Activated T-cell treated with anti-CD3 and anti-CD28 coated beads, Interleukin-2, amount 50 U/mL, for 4 hours (primary cell): ENCODE data around the gene AGFG1. TPM values are rescaled to one million over a fixed set of nuclear protein-coding genes. Genes with fewer than 3 reads are reported as not detected.
A peak's percentile ranks its signal among the peaks of the same experiment; 100 is the strongest.

Experiments used
- ATAC-seq, 2 donors: fragments of 200-7000 bp; cut with Tn5 transposase; one replicate each; pipeline ENCODE4 v1.10.0; 2021
- DNase-seq: peaks from one replicate; pipeline ENCODE4 v3.0.0-alpha.2; 2020
- H3K27me3 Mint-ChIP-seq: one replicate; pipeline ENCODE4 v1.8.0; 2021; ENCODE audit warnings: low read depth, mixed read lengths
- H3K36me3 Mint-ChIP-seq: one replicate; pipeline ENCODE4 v1.8.0; 2022; ENCODE audit warnings: mixed read lengths; ENCODE audit not compliant: insufficient read depth
- H3K4me1 Mint-ChIP-seq: one replicate; pipeline ENCODE4 v1.8.0; 2021; ENCODE audit warnings: low read depth, mixed read lengths
- H3K4me3 Mint-ChIP-seq: one replicate; pipeline ENCODE4 v1.8.0; 2021; ENCODE audit warnings: mild to moderate bottlenecking, moderate library complexity, mixed read lengths
- H3K9me3 Mint-ChIP-seq: one replicate; pipeline ENCODE4 v1.8.0; 2021; ENCODE audit warnings: mixed read lengths
- total RNA-seq, 3 donors: library from RNA; stranded (reverse); gene quantifications; one replicate each; pipeline ENCODE4 v1.2.1, GENCODE V29; 2021

AGFG1 gene
- total RNA-seq, 3 donors from 2014 or later = 200 to 228 (median 213) TPM

DNA sequence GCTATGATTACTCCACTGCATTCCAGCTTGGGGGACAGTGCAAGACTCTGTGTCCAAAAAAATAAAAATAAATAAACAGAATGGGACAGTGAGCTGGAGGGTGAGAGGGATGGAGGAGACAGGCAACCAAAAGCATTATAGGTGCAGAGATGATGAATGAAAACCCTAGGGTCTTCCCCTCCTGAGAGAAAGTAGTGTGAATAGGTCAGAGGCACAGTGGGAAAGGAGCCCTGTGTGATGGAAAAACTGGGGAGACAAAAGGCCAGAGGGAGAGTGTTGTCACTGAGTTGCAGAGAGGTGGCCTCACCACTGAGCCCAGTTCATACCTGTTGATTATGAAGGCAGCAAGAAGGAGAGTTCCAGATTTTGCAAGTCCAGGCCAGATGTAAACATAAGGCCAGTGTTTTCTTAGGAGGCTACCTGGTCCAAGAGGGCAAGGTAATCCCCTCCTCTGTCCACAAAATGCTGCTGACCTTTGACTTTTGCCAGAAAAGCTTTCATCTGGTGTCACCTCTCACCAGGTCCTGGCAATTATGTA lies 17.6 kb upstream of the AGFG1 start:
- no peaks in the 10 kb centered on the region for H3K36me3 Mint-ChIP-seq
- H3K9me3 Mint-ChIP-seq = no peaks in the 10 kb centered on the region
- no peaks in the 10 kb centered on the region for H3K27me3 Mint-ChIP-seq
- H3K4me1 Mint-ChIP-seq = peaks cover 25% of the 10 kb centered on the region
- no peak overlapping the region for H3K4me3 Mint-ChIP-seq
- DNase-seq (no peak), ATAC-seq (no peak)

DNA sequence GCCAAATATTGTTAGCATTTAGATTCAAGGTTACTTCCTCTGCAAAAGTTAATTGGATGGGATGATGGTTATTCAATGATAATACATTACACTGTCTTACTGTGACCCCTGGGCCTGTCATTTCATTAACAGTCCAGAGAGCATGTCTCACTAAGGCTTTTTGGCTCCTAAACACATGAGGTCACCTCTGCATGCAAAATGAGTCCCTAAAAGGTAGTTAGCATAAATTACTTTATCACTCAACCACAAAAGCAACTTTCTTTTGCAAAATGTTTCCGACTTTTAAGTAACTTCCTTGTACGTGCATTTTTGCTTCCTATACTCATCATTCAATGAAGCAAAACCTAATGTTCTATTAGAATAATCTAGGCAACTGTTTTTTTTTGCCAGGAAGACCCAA lies 16.8 kb upstream of the AGFG1 start:
- Mint-ChIP-seq H3K27me3 (no peaks in the 10 kb centered on the region), H3K36me3 (no peaks in the 10 kb centered on the region), H3K4me3 (no peak overlapping the region), H3K4me1 (peaks cover 31% of the 10 kb centered on the region), H3K9me3 (no peaks in the 10 kb centered on the region)
- no peak for ATAC-seq
- no peak for DNase-seq

DNA sequence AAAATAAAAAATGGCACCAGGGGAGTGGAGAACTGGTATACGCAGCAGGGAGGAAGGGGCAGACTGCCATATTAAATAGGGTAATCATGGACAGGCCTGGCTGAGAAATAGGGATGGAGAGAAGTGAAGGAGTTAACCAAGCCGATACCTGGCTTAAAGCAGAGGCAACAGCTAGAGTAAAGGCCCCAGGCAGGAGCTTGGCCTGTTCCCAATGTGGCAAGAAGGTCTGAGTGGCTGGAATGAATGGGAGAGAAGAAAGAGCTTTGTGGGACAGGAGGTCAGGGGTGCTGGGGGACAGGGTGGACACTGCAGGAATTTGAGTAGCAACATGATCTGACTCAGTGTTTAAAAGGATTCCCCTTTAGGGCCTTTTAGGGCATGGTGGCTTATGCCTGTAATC lies 15.9 kb upstream of the AGFG1 start:
- Mint-ChIP-seq H3K36me3 (no peaks in the 10 kb centered on the region), H3K4me3 (no peak overlapping the region), H3K4me1 (peaks cover 39% of the 10 kb centered on the region), H3K9me3 (no peaks in the 10 kb centered on the region), H3K27me3 (no peaks in the 10 kb centered on the region)
- ATAC-seq (no peak), DNase-seq (no peak)

DNA sequence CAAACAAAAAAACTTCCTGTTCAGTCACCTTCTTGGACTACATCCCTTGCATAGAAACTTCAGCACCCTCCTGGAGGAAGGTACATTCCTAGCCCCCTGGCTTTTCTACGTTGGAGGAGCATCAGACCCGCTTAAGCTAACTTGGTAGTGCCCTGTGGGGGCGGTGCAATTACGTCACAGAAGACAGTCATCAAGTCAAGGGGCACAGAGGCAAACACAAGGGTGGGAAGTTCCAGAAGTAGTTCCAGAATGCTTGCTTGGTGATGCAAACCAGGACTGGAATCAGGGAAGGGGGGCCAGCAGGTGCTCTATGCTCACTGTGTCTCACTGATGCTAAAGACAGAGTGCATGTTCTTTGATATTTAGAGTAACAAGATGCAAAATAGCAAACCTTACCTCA lies 15.2 kb upstream of the AGFG1 start:
- ATAC-seq = peak in 1 of 2 donors; percentile 21
- Mint-ChIP-seq H3K27me3 (no peaks in the 10 kb centered on the region), H3K4me3 (no peak overlapping the region), H3K36me3 (no peaks in the 10 kb centered on the region), H3K9me3 (no peaks in the 10 kb centered on the region), H3K4me1 (peaks cover 42% of the 10 kb centered on the region)
- DNase-seq = no peak

DNA sequence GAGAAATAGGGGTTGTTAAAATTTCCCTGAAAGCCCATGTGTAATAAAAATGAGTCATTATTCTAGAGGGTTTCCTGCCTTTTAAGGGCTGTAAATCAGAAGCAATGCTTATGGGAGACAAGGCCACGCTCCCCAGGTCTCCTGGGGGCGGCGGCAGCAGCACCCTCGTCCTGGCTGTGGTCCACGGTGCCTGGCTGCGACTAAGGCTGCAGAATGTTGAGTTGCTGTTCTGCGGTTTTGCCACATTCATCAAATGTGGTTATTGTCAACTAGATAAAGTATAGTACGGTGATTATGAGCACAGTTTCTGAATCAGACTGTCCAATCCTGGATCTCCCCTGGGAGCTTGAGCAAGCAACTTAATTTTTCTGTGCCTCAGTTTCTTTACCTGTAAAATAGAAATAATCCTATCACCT lies 11.9 kb upstream of the AGFG1 start:
- DNase-seq (peak; percentile 71), ATAC-seq (peak; percentile 57 to 61)
- peaks cover 71% of the 10 kb centered on the region for H3K4me1 Mint-ChIP-seq
- no peaks in the 10 kb centered on the region for H3K27me3 Mint-ChIP-seq
- no peaks in the 10 kb centered on the region for H3K36me3 Mint-ChIP-seq
- H3K4me3 Mint-ChIP-seq = peak overlapping the region; percentile 59
- no peaks in the 10 kb centered on the region for H3K9me3 Mint-ChIP-seq

DNA sequence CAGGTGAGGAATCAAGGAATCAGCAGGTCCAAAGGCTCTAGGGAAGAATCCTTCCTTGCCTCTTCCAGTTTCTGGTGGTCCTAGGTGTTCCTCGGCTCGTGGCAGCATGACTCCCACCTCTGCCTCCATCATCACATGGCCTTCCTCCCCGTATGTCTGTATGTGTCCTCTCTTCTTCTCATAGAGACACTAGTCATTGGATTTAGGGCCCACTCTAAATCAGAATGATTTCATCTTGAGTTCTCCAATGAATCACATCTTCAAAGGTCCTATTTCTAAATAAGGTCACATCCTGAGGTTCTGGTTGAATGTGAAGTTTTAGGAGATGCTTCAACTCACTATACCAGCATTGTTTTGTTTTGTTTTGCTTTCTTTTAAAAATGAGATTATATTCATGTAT lies 11.1 kb upstream of the AGFG1 start:
- Mint-ChIP-seq H3K27me3 (no peaks in the 10 kb centered on the region), H3K4me1 (peaks cover 76% of the 10 kb centered on the region), H3K9me3 (no peaks in the 10 kb centered on the region), H3K36me3 (no peaks in the 10 kb centered on the region), H3K4me3 (peak overlapping the region; percentile 59)
- ATAC-seq (peak; percentile 33 to 36), DNase-seq (no peak)

DNA sequence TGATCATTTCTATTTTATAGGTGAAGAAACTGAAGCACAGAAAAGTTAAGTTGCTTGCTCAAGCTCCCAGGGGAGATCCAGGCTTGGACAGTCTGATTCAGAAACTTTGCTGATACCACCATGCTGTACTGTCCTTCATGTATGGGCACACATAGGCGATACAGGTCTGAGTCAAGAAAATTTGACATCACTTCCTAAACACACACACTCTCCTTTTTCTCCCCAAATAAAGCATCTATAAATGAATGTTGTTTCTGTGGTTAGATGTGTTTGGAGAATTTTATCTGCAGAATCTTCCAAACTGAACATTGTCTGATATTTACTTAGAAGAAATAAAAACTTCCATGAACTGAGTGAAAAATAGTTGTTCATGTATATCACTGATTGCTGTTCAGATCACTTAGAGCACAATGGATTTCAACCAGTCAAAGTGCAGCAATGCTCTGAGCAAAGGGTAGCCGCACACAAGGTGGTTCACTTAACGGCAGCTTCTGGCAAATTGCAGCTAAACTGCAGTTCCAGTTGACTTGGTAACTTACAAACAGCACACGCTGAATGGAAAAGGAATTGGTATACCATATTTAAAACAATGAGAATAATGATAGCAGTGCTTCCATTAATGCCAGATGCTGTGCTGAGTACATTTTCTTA lies 10.0 kb upstream of the AGFG1 start:
- ATAC-seq (no peak), DNase-seq (no peak)
- no peaks in the 10 kb centered on the region for H3K9me3 Mint-ChIP-seq
- peaks cover 80% of the 10 kb centered on the region for H3K4me1 Mint-ChIP-seq
- H3K4me3 Mint-ChIP-seq = peak overlapping the region; percentile 49
- H3K36me3 Mint-ChIP-seq = no peaks in the 10 kb centered on the region
- no peaks in the 10 kb centered on the region for H3K27me3 Mint-ChIP-seq

DNA sequence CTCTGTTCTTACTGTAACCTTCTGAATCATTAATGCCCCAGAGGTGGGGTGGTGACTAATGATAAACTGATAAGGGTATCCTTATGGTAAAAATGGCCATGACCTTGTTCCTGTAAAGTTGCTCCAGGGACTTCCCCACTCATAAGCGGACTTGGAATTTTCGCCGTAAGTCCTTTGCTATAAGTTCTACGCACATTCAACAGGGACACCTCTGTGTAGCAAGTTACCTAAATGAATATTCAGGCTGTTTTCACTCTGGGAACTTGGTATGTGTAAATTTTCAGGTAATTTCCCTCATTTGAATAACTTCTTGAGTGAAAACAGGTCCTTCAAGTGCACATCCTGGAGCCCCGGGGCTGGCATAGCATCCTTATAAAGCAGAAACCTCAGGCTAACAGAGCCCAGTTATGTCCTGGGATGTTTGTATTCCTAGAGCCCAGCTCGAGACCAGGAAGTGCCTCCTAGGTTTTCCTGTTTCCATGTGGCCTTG lies 9.4 kb upstream of the AGFG1 start:
- no peaks in the 10 kb centered on the region for H3K9me3 Mint-ChIP-seq
- ATAC-seq (peak; percentile 46 to 52), DNase-seq (no peak)
- H3K27me3 Mint-ChIP-seq = no peaks in the 10 kb centered on the region
- peak overlapping the region; percentile 24 for H3K4me3 Mint-ChIP-seq
- H3K4me1 Mint-ChIP-seq = peaks cover 84% of the 10 kb centered on the region
- H3K36me3 Mint-ChIP-seq = no peaks in the 10 kb centered on the region

DNA sequence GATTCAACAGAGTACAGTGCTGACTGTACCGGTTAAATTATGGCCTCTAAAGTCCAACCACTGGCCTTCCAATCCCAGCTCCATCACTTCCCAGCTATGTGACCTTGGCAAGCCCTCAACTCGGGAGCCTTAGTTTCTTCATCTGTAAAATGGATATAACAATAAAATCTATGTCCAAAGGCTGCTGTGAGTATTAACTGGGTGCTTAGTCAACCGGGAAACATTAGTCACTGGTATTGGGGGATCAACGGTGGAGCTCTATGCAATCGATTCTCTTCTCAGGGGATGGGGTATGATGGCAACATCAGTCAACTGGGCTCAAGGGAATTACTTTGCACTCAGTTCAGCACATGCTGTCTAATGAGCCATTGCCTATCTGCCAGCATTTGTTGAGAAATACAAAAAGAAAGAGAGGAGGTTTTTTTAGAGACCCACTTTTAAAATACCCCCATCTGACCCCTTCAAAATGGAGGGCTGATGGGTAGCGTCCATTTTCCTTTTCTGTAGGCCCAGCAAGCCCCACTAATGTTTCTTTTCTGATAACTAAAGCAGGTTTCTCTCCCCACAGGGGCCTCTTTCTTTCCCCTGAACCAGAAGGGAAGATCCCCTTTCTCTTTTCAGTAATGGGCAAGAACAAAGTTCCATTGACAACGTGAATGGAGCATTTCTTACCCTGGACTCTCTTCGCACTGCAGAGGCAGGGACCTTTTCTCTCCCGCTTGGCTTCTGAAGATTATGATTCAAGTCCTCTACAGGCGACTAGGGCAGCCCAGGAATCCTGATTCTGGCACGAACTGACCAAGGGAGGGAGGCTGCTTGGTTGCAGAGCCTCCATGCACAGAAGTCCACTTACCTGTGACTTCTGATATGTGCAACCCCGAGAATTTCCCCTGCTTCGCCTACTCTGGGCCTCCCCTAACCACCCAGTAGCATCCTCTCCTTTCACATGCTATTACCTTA lies 8.7 kb upstream of the AGFG1 start:
- DNase-seq (no peak), ATAC-seq (peak; percentile 13 to 22)
- Mint-ChIP-seq H3K9me3 (no peaks in the 10 kb centered on the region), H3K4me3 (peak overlapping the region; percentile 63), H3K36me3 (no peaks in the 10 kb centered on the region), H3K4me1 (peaks cover 86% of the 10 kb centered on the region), H3K27me3 (no peaks in the 10 kb centered on the region)

DNA sequence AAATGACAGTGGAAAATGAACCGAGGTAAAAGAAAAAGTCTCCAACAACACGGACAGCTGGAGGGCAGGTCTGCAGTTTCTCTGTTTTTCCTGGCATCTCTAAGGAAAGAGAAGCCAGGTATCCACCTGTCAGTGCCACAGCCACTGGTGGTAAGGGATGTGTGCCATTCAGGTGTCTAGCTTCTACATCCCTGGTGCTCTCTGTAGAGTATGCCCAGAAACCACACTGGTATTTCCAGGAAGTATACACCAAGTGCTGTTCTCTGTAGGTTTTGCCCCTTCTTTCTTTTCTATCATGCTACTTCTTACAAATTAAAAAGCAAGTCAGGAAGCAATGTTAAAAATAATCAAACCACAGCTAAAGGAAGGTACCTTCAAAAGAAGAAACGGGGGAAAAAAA lies 7.6 kb upstream of the AGFG1 start:
- DNase-seq (no peak), ATAC-seq (peak; percentile 4 to 6)
- H3K36me3 Mint-ChIP-seq = no peaks in the 10 kb centered on the region
- no peaks in the 10 kb centered on the region for H3K9me3 Mint-ChIP-seq
- H3K4me3 Mint-ChIP-seq = peak overlapping the region; percentile 63
- no peaks in the 10 kb centered on the region for H3K27me3 Mint-ChIP-seq
- peaks cover 76% of the 10 kb centered on the region for H3K4me1 Mint-ChIP-seq

DNA sequence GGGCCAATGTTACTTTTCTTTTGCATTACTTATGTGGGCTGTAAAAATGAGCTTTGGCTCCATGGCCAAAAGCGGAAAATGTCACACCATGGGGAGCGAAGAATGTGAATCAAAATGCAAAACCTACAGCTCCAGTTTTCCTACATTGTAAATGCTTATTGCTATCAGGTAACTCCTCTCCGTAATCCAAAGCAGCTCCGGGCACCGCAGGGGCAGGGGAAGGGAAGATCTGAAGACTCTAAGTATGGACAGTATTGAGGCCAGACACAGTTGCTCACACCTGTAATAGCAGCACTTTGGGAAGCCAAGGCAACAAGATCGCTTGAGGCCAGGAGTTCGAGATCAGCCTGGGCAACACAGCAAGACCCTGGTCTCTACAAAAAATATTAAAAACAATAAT lies 7.1 kb upstream of the AGFG1 start:
- ATAC-seq (no peak), DNase-seq (no peak)
- H3K27me3 Mint-ChIP-seq = no peaks in the 10 kb centered on the region
- H3K4me3 Mint-ChIP-seq = peak overlapping the region; percentile 63
- no peaks in the 10 kb centered on the region for H3K36me3 Mint-ChIP-seq
- H3K9me3 Mint-ChIP-seq = no peaks in the 10 kb centered on the region
- H3K4me1 Mint-ChIP-seq = peaks cover 73% of the 10 kb centered on the region

DNA sequence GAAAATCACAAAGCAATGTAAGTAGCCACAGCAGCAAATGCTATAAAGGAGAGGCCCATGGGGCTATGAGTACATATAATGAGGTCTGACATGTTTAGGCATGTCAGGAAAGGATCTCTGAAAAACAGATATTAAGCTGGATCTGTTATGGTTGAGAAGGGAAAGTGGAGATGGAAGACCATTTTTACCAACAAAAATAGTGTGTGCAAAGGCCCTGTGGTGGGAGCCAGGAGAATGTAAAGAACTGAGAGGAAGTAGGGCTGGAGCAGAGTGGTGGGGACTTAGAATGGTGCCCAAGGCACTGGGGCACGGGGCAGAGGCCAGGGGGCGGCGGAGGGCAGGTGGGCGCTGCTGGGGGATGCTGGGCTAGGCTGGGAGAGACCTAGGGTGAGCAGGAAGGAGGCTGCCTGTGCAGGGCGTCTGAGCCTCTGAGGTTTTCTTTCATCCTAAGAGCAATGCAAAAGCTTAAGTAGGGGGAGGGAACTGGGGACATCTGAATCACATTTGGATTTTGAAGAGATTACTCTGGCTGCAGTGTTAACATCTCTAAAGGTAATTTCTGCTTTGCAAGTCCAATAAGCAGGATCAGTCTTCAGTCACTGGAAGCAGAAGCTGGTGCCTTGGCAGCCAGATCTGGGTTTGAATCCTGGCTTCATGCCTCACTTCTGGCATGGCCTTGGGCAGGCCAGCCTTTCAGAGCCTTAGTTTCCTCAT lies 4.9 kb upstream of the AGFG1 start:
- H3K27me3 Mint-ChIP-seq = no peaks in the 10 kb centered on the region
- H3K4me3 Mint-ChIP-seq = no peak overlapping the region
- ATAC-seq (no peak), DNase-seq (no peak)
- H3K9me3 Mint-ChIP-seq = no peaks in the 10 kb centered on the region
- H3K4me1 Mint-ChIP-seq = peaks cover 59% of the 10 kb centered on the region
- no peaks in the 10 kb centered on the region for H3K36me3 Mint-ChIP-seq

DNA sequence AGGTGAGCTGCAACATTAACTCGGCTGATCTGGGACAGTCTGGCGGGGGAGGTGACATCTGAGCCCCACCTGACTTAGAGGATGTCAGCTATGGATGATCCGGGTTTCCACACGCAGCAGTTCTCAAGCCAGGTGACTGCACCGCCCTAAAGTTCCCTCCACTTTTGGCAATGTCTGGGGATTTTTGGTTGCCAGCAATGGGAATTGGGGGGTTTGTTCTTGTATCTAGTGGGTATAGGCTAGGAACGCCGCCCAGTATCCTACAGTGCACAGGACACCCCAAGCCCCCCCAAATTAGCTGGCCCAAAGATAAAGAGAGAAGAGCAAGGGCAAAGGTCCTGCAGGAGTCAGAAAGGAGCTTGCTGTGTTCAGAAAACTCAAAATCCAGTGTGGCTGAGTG lies 544 bp upstream of the AGFG1 start:
- H3K27me3 Mint-ChIP-seq = no peaks in the 10 kb centered on the region
- no peak for DNase-seq
- no peak for ATAC-seq
- H3K9me3 Mint-ChIP-seq = no peaks in the 10 kb centered on the region
- peaks cover 43% of the 10 kb centered on the region for H3K4me1 Mint-ChIP-seq
- H3K4me3 Mint-ChIP-seq = peak overlapping the region; percentile 71
- H3K36me3 Mint-ChIP-seq = peaks cover 2% of the 10 kb centered on the region
